Right kidney (tissue), 1 donor: ENCODE results near the gene TGFBR3.

ENCODE experiments used
- DNase-seq: peaks from one replicate; pipeline ENCODE4 v3.0.0-alpha.2; 2016

The TGFBR3 gene

GRCh38 chr1:91640877-91641526 lies 244.9 kb downstream of the TGFBR3 start:
- no peak for DNase-seq

- DNase-seq: no peak
Observed at GRCh38 chr1:91637539-91637994, 248.4 kb downstream of the TGFBR3 start.

GRCh38 chr1:91635763-91636162 lies 250.2 kb downstream of the TGFBR3 start:
- no peak for DNase-seq

- DNase-seq: no peak
Observed at GRCh38 chr1:91633438-91633837, 252.5 kb downstream of the TGFBR3 start.

- no peak for DNase-seq
Observed at GRCh38 chr1:91631718-91632330, 254.1 kb downstream of the TGFBR3 start.

- DNase-seq: no peak
Observed at GRCh38 chr1:91630803-91631202, 255.1 kb downstream of the TGFBR3 start.
